Smooth muscle cell (in vitro differentiated cells): Measurements from ENCODE around the gene POGLUT3. TPM values are rescaled to one million over a fixed set of nuclear protein-coding genes. Genes with fewer than 3 reads are reported as not detected.
A peak's percentile ranks its signal among the peaks of the same experiment; 100 is the strongest.

Experiments used
- DNase-seq: peaks from one replicate; lab custom pipeline; 2025; ENCODE audit not compliant: unreplicated experiment; lab: John Stamatoyannopoulos, UW
- H2AFZ ChIP-seq: fragments of 200-600 bp; sonication (generic); 2 replicates; pipeline ENCODE4 v1.6.0; 2016; ENCODE audit warnings: antibody characterized with exemption, low read depth, mild to moderate bottlenecking
- H3F3A ChIP-seq: fragments of 200-600 bp; sonication (generic); 2 replicates; pipeline ENCODE4 v1.6.0; 2017; ENCODE audit warnings: antibody characterized with exemption, low read depth
- H3K27ac ChIP-seq: fragments of 200-600 bp; sonication (generic); 2 replicates; pipeline ENCODE4 v1.5.1; 2016; ENCODE audit warnings: low read depth, mild to moderate bottlenecking
- H3K27me3 ChIP-seq: fragments of 200-600 bp; sonication (generic); 2 replicates; pipeline ENCODE4 v1.6.1; 2016; ENCODE audit warnings: low read depth, mild to moderate bottlenecking
- H3K36me3 ChIP-seq: fragments of 200-600 bp; sonication (generic); 2 replicates; pipeline ENCODE4 v1.5.1; 2016; ENCODE audit warnings: low read depth
- H3K4me1 ChIP-seq: fragments of 200-600 bp; sonication (generic); 2 replicates; pipeline ENCODE4 v1.5.1; 2016; ENCODE audit warnings: low read depth
- H3K4me2 ChIP-seq: fragments of 200-600 bp; sonication (generic); 2 replicates; pipeline ENCODE4 v1.6.0; 2016; ENCODE audit warnings: mild to moderate bottlenecking
- H3K4me3 ChIP-seq: fragments of 200-600 bp; sonication (generic); 2 replicates; pipeline ENCODE4 v1.5.1; 2016; ENCODE audit warnings: mild to moderate bottlenecking
- H3K79me2 ChIP-seq: fragments of 200-600 bp; sonication (generic); 2 replicates; pipeline ENCODE4 v1.6.0; 2016; ENCODE audit warnings: low read depth, mild to moderate bottlenecking
- H3K9ac ChIP-seq: fragments of 200-600 bp; sonication (generic); 2 replicates; pipeline ENCODE4 v1.6.0; 2016; ENCODE audit warnings: low read depth
- H3K9me3 ChIP-seq: fragments of 200-600 bp; sonication (generic); replicated peaks from 2 replicates; pipeline ENCODE4 v1.5.1; 2016; ENCODE audit warnings: low read depth
- H4K20me1 ChIP-seq: fragments of 200-600 bp; sonication (generic); 2 replicates; pipeline ENCODE4 v1.6.0; 2016; ENCODE audit warnings: low read depth
- WGBS: methylation state at CpG from one replicate; pipeline ENCODE4 v1.1.7; 2016; ENCODE audit warnings: low lambda C conversion rate; 5-methylcytosine and 5-hydroxymethylcytosine counted together
- polyA plus RNA-seq: library from polyadenylated mRNA; unstranded; fragments of >200 nt; fragmentation: Nextera tagmentation; extraction: Ambion mirVana; gene quantifications from 2 replicates; pipeline ENCODE4 v1.2.1, GENCODE V29; 2016
- total RNA-seq: library from RNA; depleted of rRNA; stranded (reverse); fragments of >200 nt; gene quantifications from 2 replicates; pipeline ENCODE4 v1.2.3, GENCODE V29; 2014
- TF ChIP-seq, protein P1 (sequence below): fragments of 200-600 bp; sonication (generic); IDR thresholded peaks from 2 replicates; pipeline ENCODE4 v1.5.1; 2017; ENCODE audit warnings: borderline replicate concordance, mild to moderate bottlenecking, antibody characterized with exemption; ENCODE audit not compliant: insufficient read depth, poor library complexity, severe bottlenecking

The POGLUT3 gene
- total and polyA plus RNA-seq, 2 experiments from 2014 or later: 34.4 to 50.4 TPM

DNA sequence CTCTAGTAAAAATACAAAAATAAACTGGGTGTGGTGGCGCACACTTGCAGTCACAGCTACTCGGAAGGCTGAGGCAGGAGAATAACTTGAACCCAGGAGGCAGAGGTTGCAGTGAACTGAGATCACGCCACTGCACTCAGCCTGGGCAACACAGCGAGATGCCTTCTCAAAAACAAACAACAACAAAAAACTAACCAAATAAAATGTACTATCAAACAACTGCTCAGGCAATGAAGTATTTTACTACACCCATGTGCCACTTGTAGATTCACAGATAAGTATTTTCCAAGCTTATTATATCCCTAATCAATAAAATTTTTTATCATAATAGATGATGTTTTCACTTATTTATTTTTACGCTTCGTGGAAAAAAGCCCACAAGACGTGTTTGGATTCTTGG is 31.8 kb downstream of the POGLUT3 start:
- H4K20me1 ChIP-seq: no peaks in the 10 kb centered on the region
- no peaks in the 10 kb centered on the region for H3K27me3 ChIP-seq
- peak overlapping the region; percentile 93 for H2AFZ ChIP-seq
- WGBS: 76% methylated on average over 7 of the region's 7 CpGs
- no peaks in the 10 kb centered on the region for H3K36me3 ChIP-seq
- H3K27ac ChIP-seq: peak overlapping the region; percentile 96
- TF ChIP-seq, protein P1, sequence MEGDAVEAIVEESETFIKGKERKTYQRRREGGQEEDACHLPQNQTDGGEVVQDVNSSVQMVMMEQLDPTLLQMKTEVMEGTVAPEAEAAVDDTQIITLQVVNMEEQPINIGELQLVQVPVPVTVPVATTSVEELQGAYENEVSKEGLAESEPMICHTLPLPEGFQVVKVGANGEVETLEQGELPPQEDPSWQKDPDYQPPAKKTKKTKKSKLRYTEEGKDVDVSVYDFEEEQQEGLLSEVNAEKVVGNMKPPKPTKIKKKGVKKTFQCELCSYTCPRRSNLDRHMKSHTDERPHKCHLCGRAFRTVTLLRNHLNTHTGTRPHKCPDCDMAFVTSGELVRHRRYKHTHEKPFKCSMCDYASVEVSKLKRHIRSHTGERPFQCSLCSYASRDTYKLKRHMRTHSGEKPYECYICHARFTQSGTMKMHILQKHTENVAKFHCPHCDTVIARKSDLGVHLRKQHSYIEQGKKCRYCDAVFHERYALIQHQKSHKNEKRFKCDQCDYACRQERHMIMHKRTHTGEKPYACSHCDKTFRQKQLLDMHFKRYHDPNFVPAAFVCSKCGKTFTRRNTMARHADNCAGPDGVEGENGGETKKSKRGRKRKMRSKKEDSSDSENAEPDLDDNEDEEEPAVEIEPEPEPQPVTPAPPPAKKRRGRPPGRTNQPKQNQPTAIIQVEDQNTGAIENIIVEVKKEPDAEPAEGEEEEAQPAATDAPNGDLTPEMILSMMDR: no peak
- H3K4me2 ChIP-seq: peak overlapping the region; percentile 94
- H3K4me1 ChIP-seq: peaks cover 8% of the 10 kb centered on the region
- no peaks in the 10 kb centered on the region for H3K79me2 ChIP-seq
- peak overlapping the region; percentile 73 for H3K4me3 ChIP-seq
- DNase-seq: no peak
- H3F3A ChIP-seq: peaks cover 10% of the 10 kb centered on the region
- no peaks in the 10 kb centered on the region for H3K9me3 ChIP-seq
- H3K9ac ChIP-seq: peak overlapping the region; percentile 97

DNA sequence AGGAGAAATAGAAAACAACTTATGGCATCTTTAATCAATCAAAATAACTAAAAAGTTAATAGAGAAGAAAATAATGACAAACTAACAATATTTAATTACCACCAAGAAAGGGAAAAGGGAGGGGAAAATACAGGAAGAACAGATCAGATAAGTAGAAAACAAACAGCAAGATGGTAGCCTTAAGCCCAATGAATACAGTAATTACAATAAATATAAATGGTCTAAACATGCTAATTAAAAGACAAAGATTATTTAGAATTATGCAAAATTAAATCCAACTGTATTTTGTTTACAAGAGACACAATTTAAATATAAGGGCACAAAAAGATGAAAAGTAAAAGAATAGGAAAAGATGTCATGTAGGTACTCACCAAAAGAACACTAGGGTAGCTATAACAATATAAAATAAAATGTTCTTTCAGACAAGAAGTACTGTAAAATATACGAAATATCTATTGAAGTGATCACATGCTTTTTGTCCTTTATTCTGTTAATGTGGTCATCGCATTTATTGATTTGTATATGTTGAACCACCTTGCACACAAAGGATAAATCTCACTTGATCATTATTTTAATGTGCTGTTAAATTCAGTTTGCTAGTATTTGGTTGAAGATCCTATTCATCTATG is 44.9 kb downstream of the POGLUT3 start:
- no peak overlapping the region for H2AFZ ChIP-seq
- H4K20me1 ChIP-seq: no peaks in the 10 kb centered on the region
- no peak overlapping the region for H3K4me2 ChIP-seq
- WGBS: 93% methylated on average over 2 of the region's 2 CpGs
- no peaks in the 10 kb centered on the region for H3K27me3 ChIP-seq
- H3K79me2 ChIP-seq: no peaks in the 10 kb centered on the region
- no peaks in the 10 kb centered on the region for H3F3A ChIP-seq
- DNase-seq: no peak
- no peaks in the 10 kb centered on the region for H3K4me1 ChIP-seq
- TF ChIP-seq, protein P1: no peak
- H3K36me3 ChIP-seq: peaks cover 4% of the 10 kb centered on the region
- no peak overlapping the region for H3K27ac ChIP-seq
- peaks cover 9% of the 10 kb centered on the region for H3K9me3 ChIP-seq
- H3K4me3 ChIP-seq: no peak overlapping the region
- H3K9ac ChIP-seq: no peak overlapping the region

Other genes starting within 250 kb of the POGLUT3 start
- 0.76 and 1.9 TPM in 2 replicates for gene C11orf65, start 30.9 kb downstream of the POGLUT3 start, total RNA-seq
- 1.7 and 1.9 TPM in 2 replicates for gene C11orf65, start 30.9 kb downstream of the POGLUT3 start, polyA plus RNA-seq
- 5.7 and 6.9 TPM in 2 replicates for gene EXPH5, start 95.4 kb upstream of the POGLUT3 start, total RNA-seq
- gene EXPH5, start 95.4 kb upstream of the POGLUT3 start, polyA plus RNA-seq: 0.54 and 1.6 TPM in 2 replicates
- 15.7 and 20.5 TPM in 2 replicates for gene DDX10, start 166.7 kb upstream of the POGLUT3 start, total RNA-seq
- 7.3 and 10.7 TPM in 2 replicates for gene DDX10, start 166.7 kb upstream of the POGLUT3 start, polyA plus RNA-seq